ENCODE measurements around the gene JPT2.

The JPT2 gene

DNA sequence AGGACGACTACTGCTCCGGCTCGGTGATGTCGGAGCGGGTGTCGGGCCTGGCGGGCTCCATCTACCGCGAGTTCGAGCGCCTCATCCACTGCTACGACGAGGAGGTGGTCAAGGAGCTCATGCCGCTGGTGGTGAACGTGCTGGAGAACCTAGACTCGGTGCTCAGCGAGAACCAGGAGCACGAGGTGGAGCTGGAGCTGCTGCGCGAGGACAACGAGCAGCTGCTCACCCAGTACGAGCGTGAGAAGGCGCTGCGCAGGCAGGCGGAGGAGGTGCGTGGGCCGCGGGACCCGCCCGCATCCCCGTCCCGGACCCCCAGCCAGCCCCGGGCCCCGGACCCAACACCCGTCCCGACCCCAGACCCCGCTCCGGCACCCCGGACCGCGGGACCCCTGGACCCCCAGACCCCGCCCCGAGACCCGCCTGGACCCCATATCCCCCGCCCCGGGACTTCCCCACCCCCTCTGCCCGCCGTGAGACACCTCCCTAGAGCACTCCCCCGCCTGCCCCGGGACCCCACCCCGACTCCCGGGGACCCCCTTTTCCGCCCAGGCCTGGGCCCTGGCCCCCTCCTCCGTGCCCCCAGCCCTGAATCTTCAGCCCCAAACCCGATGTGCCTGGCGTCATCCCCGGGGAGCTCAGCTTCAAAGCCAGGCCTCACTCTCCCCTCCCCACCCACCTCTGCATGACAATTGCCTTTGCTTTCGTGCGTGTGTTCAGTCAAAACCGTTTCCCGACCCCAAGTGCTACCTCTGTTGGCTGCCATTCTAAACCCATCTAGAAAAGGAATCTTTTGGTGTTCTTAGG, 28.5 kb downstream of the JPT2 start:
- TF ChIP-seq, protein P1, sequence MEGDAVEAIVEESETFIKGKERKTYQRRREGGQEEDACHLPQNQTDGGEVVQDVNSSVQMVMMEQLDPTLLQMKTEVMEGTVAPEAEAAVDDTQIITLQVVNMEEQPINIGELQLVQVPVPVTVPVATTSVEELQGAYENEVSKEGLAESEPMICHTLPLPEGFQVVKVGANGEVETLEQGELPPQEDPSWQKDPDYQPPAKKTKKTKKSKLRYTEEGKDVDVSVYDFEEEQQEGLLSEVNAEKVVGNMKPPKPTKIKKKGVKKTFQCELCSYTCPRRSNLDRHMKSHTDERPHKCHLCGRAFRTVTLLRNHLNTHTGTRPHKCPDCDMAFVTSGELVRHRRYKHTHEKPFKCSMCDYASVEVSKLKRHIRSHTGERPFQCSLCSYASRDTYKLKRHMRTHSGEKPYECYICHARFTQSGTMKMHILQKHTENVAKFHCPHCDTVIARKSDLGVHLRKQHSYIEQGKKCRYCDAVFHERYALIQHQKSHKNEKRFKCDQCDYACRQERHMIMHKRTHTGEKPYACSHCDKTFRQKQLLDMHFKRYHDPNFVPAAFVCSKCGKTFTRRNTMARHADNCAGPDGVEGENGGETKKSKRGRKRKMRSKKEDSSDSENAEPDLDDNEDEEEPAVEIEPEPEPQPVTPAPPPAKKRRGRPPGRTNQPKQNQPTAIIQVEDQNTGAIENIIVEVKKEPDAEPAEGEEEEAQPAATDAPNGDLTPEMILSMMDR (conservative IDR thresholded peaks at IDR 0.05; ENCODE audit: low read depth, low read length) = no peak
- peak; percentile 57 for DNase-seq (ENCODE audit: low read depth)
- H3K4me3 ChIP-seq (ENCODE audit: low read depth, low read length) = peak overlapping the region; percentile 95

DNA sequence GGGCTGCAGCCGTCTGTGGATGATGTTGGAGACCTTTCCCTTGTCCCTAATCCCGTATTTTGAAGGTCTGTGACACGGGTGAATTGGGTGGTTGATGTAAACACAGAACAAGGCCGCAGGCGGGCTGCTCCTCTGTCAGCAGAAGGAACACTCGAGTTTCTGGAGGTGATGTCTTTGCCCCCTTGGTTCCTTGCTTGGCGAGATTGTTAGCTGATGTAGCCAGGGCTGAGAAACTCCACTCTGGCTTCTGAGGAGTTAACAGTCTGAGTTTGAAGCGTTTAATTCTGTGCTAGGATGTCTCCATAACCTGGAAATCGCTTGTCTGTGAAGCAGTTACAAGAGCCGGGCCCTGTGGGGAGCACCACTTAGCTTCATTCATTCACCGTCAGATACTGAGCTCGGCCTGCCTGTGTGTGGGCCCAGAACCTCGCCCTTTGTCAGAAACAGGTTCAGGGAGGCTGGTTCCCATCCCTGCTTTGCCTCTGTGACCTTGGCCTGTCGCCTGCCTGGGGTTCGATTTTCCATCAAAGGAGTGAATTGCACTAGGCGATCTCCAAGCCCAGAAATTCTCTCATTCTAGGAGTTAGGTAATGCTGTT, 29.2 kb downstream of the JPT2 start:
- peak; percentile 67 for DNase-seq (ENCODE audit: low read depth)
- peak overlapping the region; percentile 95 for H3K4me3 ChIP-seq (ENCODE audit: low read depth, low read length)
- TF ChIP-seq, protein P1 (conservative IDR thresholded peaks at IDR 0.05; ENCODE audit: low read depth, low read length) = no peak

DNA sequence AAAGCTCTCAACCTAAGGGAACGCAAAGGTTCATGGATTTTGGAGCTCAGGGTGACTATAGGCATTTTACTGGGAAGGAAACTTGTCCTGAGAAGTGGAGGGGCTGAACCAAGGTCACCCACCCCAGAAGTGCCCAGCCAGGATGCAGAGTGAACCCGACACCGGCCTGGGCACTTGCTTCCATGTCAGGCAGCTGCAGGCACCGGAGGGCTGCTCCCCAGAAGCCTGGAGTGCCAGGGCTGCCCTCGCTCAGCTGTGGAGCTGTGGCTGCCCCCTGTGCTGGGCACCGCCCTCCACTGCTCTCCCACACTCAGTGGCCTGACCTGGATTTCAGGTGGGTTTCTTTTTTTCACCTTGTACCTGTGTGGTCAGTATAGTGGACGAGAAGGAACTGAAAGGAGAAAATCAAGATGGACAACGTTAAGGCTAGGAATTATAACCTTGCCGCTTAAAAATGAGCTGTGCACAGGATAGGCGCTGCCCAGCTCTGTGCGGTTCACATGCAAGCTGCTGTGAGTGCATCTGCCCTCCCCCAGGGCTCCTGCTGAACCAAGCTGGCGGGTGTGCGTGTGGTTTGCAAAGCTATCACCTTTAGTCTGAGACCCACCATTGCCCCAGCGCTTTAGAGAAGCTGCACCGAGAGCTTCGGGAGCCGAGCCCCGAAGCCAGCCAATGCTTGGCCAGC, 30.1 kb downstream of the JPT2 start:
- no peak for DNase-seq (ENCODE audit: low read depth)
- TF ChIP-seq, protein P1 (conservative IDR thresholded peaks at IDR 0.05; ENCODE audit: low read depth, low read length) = no peak
- H3K4me3 ChIP-seq (ENCODE audit: low read depth, low read length) = peak overlapping the region; percentile 16

DNA sequence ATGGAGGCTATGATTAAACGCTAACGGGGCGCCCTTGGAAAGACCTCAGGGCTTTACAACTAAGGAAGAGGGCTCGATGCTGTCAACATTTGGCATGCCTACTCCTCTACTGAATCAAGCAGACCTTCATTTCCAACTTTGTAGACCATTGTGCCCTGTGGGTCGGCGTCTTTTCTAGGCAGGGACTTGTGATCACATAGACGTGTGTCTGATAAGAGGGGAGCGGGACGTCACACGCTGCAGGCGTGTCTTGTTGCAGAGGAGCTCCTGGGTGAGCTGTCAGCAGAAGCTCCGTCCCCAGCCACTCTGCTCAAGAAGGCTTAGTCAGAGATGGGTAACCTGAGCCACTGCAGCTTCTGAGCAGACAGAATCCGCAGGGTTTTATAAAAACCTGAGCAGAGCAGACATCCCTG, 30.7 kb downstream of the JPT2 start:
- TF ChIP-seq, protein P1 (conservative IDR thresholded peaks at IDR 0.05; ENCODE audit: low read depth, low read length) = no peak
- peak; percentile 77 for DNase-seq (ENCODE audit: low read depth)
- no peak overlapping the region for H3K4me3 ChIP-seq (ENCODE audit: low read depth, low read length)

DNA sequence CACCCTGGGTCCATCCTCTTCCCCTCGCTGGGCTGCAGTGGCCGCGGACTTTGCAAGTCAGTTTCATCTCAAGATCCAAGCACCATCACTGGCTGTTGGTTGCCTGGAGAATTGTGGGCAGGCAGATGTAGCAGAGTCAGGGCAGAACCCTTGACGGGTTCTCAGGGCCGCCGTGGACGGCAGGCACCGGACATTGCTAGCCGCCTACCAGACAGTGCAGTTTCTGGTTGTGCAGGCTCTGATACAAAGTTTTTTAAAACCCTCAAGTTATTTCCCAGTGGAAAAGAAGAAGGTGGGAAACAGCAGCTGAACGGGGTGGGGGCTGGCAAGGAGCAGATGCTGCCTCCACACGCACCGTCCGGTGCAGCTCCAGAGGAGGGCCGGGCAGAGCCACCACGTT, 31.3 kb downstream of the JPT2 start:
- no peak overlapping the region for H3K4me3 ChIP-seq (ENCODE audit: low read depth, low read length)
- TF ChIP-seq, protein P1 (conservative IDR thresholded peaks at IDR 0.05; ENCODE audit: low read depth, low read length) = no peak
- DNase-seq (ENCODE audit: low read depth) = no peak

DNA sequence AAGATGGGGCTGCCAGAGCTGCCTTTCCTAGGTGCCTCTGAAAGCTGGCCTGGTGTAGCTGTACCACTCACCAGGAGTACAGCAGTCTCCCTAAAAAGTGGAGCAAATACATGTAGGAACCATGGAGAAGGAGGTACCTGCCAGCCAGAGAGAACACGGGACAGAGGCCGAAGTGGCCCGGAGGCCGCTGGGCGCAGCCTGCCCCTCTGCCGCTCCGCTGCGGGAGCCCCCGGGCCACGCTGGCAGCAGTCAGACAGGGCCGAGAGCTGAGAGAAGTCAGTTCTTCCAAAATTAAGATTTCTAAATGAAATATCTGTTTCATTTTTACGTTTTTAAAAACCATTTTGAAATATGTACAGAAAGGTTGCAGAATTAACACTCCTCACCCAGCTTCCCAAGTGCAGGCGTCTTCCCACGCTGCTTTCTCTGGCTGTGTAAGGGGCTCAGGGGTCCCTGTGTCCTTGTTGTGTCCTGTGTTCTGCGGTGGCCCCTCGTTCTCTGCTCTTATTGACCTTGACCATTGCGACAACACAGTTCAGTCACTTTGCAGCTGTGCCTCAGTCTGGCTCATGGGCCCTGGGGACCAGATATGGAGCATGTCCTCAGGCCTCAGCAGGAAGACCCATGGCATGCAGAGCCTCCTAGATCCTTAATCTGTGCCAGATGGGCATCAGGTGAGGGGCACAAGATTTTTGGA, 32.9 kb downstream of the JPT2 start:
- TF ChIP-seq, protein P1 (conservative IDR thresholded peaks at IDR 0.05; ENCODE audit: low read depth, low read length) = no peak
- no peak overlapping the region for H3K4me3 ChIP-seq (ENCODE audit: low read depth, low read length)
- no peak for DNase-seq (ENCODE audit: low read depth)

Measured in choroid plexus epithelial cell (primary cell).